A673 (cell line): Measurements from ENCODE around the gene EPHA8. TPM values are rescaled to one million over a fixed set of nuclear protein-coding genes. Genes with fewer than 3 reads are reported as not detected.

Source experiments
- BruUV-seq: library from RNA; stranded (reverse); fragments of 400-500 nt; replicated peaks from 2 replicates; lab custom pipeline; 2021; lab: Mats Ljungman, UMichigan
- CTCF ChIA-PET: fragments of 300-600 bp; sonication (Branson Sonifier 250); formaldehyde crosslinking; loops from one replicate; lab custom pipeline; 2022; ENCODE audit warnings: antibody characterized with exemption; lab: Charles Lee
- POLR2A ChIA-PET: fragments of 300-600 bp; sonication (Branson Sonifier 250); formaldehyde crosslinking; loops from one replicate; lab custom pipeline; 2022; ENCODE audit warnings: antibody characterized with exemption; ENCODE audit not compliant: low non-redundant PET; lab: Charles Lee
- DNase-seq: peaks from one replicate; pipeline ENCODE4 v3.0.0-alpha.2; 2015; ENCODE audit warnings: low spot score
- H3K27ac ChIP-seq: fragments of 200-600 bp; sonication (generic); 2 replicates; pipeline ENCODE4 v1.5.1; 2016; ENCODE audit warnings: mixed run types, low read depth, mild to moderate bottlenecking, mixed read lengths, antibody characterized with exemption, low read length; ENCODE audit not compliant: poor library complexity, severe bottlenecking
- H3K27me3 ChIP-seq: fragments of 200-600 bp; sonication (generic); replicated peaks from 2 replicates; pipeline ENCODE4 v1.6.1; 2017; ENCODE audit warnings: mixed run types, low read depth, mild to moderate bottlenecking, mixed read lengths, antibody characterized with exemption, low read length; ENCODE audit not compliant: insufficient read depth, poor library complexity
- H3K36me3 ChIP-seq: fragments of 200-600 bp; sonication (generic); 2 replicates; pipeline ENCODE4 v1.6.1; 2016; ENCODE audit warnings: mixed run types, mild to moderate bottlenecking, mixed read lengths, antibody characterized with exemption, low read length; ENCODE audit not compliant: insufficient read depth, poor library complexity, severe bottlenecking
- H3K4me1 ChIP-seq: fragments of 200-600 bp; sonication (generic); 2 replicates; pipeline ENCODE4 v1.6.1; 2017; ENCODE audit warnings: mixed run types, mild to moderate bottlenecking, mixed read lengths, antibody characterized with exemption, low read length; ENCODE audit not compliant: insufficient read depth, poor library complexity, severe bottlenecking
- H3K4me3 ChIP-seq: fragments of 200-600 bp; sonication (generic); 2 replicates; pipeline ENCODE4 v1.5.1; 2016; ENCODE audit warnings: low read depth, mixed run types, mild to moderate bottlenecking, mixed read lengths, low read length; ENCODE audit not compliant: poor library complexity, severe bottlenecking
- H3K9me3 ChIP-seq: fragments of 200-600 bp; sonication (generic); 2 replicates; pipeline ENCODE4 v1.6.1; 2016; ENCODE audit warnings: mixed run types, low read depth, mild to moderate bottlenecking, mixed read lengths, antibody characterized with exemption, low read length; ENCODE audit not compliant: poor library complexity, severe bottlenecking
- EZH2 ChIP-seq: fragments of 200-600 bp; sonication (generic); IDR thresholded peaks from 2 replicates; pipeline ENCODE4 v1.6.1; 2017; ENCODE audit warnings: borderline replicate concordance, low read depth, mild to moderate bottlenecking, mixed read lengths, antibody characterized with exemption, low read length; ENCODE audit not compliant: poor library complexity, severe bottlenecking
- intact Hi-C: fragments of 100-400 bp; cut with micrococcal nuclease; formaldehyde crosslinking; loops from one replicate; pipeline ENCODE4 v1.10.0; 2022; ENCODE audit not compliant: unreplicated experiment
- total RNA-seq: library from RNA; stranded (reverse); gene quantifications from 2 replicates; pipeline ENCODE4 v1.2.3, GENCODE V29; 2021
- TF ChIP-seq, protein P1 (sequence below): fragments of 300-800, 200-600 bp; sonication (generic); conservative IDR thresholded peaks from 2 replicates; pipeline ENCODE4 v1.5.1; 2017; ENCODE audit warnings: low read depth, mild to moderate bottlenecking, antibody characterized with exemption, low read length, moderate library complexity, mixed read lengths

EPHA8 gene
- total RNA-seq, 1 experiment from 2014 or later: not detected

DNA sequence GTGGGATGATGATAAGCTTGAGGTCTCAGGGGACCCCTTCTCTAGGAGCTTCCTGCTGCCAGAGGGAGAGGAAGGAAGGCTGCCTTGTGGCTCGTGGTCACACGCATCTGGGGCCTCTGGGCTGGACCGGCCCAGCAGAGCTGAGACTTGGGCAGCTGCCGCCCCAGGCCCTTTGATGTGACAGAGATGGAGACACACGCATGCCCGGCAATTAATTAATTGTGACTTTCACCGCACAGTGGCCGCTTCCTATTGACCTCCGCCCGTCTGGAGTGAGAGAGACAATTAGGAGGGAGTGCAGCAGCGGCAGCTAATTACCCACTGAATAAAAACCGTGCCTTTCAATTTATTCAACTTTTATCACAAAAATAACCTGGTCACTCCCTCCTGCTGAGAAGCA, 56.5 kb downstream of the EPHA8 start:
- Histone ChIP-seq H3K36me3 (no peaks in the 10 kb centered on the region), H3K27me3 (peaks cover 84% of the 10 kb centered on the region), H3K9me3 (no peaks in the 10 kb centered on the region), H3K4me1 (no peaks in the 10 kb centered on the region), H3K27ac (no peak overlapping the region), H3K4me3 (no peak overlapping the region)
- ChIA-PET CTCF (no interaction called here), POLR2A (no interaction called here)
- no peak for TF ChIP-seq EZH2
- TF ChIP-seq, protein P1, sequence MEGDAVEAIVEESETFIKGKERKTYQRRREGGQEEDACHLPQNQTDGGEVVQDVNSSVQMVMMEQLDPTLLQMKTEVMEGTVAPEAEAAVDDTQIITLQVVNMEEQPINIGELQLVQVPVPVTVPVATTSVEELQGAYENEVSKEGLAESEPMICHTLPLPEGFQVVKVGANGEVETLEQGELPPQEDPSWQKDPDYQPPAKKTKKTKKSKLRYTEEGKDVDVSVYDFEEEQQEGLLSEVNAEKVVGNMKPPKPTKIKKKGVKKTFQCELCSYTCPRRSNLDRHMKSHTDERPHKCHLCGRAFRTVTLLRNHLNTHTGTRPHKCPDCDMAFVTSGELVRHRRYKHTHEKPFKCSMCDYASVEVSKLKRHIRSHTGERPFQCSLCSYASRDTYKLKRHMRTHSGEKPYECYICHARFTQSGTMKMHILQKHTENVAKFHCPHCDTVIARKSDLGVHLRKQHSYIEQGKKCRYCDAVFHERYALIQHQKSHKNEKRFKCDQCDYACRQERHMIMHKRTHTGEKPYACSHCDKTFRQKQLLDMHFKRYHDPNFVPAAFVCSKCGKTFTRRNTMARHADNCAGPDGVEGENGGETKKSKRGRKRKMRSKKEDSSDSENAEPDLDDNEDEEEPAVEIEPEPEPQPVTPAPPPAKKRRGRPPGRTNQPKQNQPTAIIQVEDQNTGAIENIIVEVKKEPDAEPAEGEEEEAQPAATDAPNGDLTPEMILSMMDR: no peak
- BruUV-seq: no TSS peak
- intact Hi-C loops: no loop called here
- no peak for DNase-seq

DNA sequence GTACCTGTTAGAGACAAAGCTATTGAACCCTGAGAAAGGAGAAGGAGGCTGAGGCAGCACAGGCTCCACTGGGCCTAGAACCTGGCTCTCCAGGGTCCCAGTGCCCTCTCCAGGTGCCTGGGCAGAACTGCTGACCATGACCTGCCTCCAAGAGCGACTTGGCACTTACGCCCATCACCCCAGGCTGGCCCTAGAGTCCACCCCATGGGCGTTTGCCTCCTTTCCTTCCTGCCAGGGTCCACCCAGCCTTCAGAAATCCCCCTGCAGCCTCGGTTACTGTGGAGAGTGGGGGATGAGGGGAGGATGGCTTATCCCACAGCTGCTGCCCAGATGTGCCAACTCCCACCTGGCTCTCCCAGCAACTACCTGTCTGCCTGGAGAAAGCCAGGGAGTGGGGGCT, 58.5 kb downstream of the EPHA8 start:
- no peak for DNase-seq

DNA sequence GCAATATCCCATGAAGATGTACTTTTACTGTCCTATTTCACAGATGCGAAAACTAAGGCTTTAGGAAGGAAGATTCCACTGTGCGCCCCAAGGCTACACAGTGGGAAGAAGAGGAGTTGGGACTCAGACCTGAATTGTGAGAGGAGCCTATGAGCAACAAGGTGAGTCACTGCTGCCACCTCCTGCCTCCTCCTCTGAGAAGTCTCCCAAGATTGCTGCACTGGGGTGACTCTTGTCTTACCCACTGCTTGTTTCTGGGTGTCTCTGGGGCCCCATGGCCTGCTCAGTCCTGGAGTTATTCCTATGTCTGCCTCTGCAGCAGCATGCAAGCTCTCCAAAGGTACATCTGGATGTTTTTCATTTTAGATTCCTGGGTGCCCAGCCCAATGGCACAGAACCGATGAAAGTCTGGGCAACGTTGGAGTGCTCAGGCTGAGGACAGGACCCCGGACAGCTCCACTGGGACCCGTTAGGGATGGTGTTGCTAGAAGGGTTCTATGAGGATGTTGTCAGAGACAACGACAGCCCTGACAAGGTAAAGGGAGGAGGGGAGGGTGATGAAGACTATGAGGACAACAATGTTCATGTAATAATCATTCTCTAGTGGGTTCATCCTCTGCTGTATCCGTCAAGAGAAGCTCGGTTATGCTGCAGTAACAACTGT, 62.1 kb downstream of the EPHA8 start:
- TF ChIP-seq EZH2: no peak
- TF ChIP-seq, protein P1: no peak
- H3K9me3 ChIP-seq: no peaks in the 10 kb centered on the region
- H3K27ac ChIP-seq: no peak overlapping the region
- no peak overlapping the region for H3K4me3 ChIP-seq
- DNase-seq: no peak
- CTCF ChIA-PET: no interaction called here
- intact Hi-C loops: no loop called here
- no peaks in the 10 kb centered on the region for H3K36me3 ChIP-seq
- H3K4me1 ChIP-seq: no peaks in the 10 kb centered on the region
- H3K27me3 ChIP-seq: peaks cover 81% of the 10 kb centered on the region
- POLR2A ChIA-PET: no interaction called here
- no TSS peak for BruUV-seq

More for the DNA sequence above, 58.5 kb downstream of the EPHA8 start:
- intact Hi-C loops: no loop called here
- no peaks in the 10 kb centered on the region for H3K4me1 ChIP-seq
- BruUV-seq: no TSS peak
- POLR2A ChIA-PET: no interaction called here
- H3K36me3 ChIP-seq: no peaks in the 10 kb centered on the region
- H3K27me3 ChIP-seq: peaks cover 86% of the 10 kb centered on the region
- peak; percentile 15 for TF ChIP-seq EZH2
- TF ChIP-seq, protein P1: no peak
- CTCF ChIA-PET: no interaction called here
- no peak overlapping the region for H3K27ac ChIP-seq
- no peaks in the 10 kb centered on the region for H3K9me3 ChIP-seq
- no peak overlapping the region for H3K4me3 ChIP-seq
